Osteocyte (in vitro differentiated cells): Measurements from ENCODE around the gene TMEM201. TPM values are rescaled to one million over a fixed set of nuclear protein-coding genes. Genes with fewer than 3 reads are reported as not detected.

Source experiments
- DNase-seq: peaks from one replicate; pipeline ENCODE4 v3.0.0; 2021; ENCODE audit warnings: mixed read lengths; ENCODE audit not compliant: unreplicated experiment; ENCODE audit errors: extremely low spot score
- H3K27ac Mint-ChIP-seq: one replicate; pipeline ENCODE4 v1.8.0; 2021; ENCODE audit warnings: mild to moderate bottlenecking, mixed read lengths; ENCODE audit not compliant: unreplicated experiment
- H3K27me3 Mint-ChIP-seq: one replicate; pipeline ENCODE4 v1.8.0; 2021; ENCODE audit warnings: mixed read lengths; ENCODE audit not compliant: unreplicated experiment
- H3K36me3 Mint-ChIP-seq: one replicate; pipeline ENCODE4 v1.8.0; 2021; ENCODE audit warnings: mixed read lengths; ENCODE audit not compliant: unreplicated experiment
- H3K4me1 Mint-ChIP-seq: one replicate; pipeline ENCODE4 v1.8.0; 2021; ENCODE audit warnings: mixed read lengths; ENCODE audit not compliant: unreplicated experiment
- H3K4me3 Mint-ChIP-seq: one replicate; pipeline ENCODE4 v1.8.0; 2021; ENCODE audit warnings: mild to moderate bottlenecking, moderate library complexity, mixed read lengths; ENCODE audit not compliant: unreplicated experiment
- H3K9me3 Mint-ChIP-seq: one replicate; pipeline ENCODE4 v1.8.0; 2021; ENCODE audit warnings: mixed read lengths; ENCODE audit not compliant: unreplicated experiment
- total RNA-seq: library from RNA; stranded (reverse); gene quantifications from 2 replicates; pipeline ENCODE4 v1.2.1, GENCODE V29; 2021
- TF ChIP-seq, protein P1 (sequence below): fragments of 200-600 bp; sonication (generic); IDR thresholded peaks from 2 replicates; pipeline ENCODE4 v1.5.0; 2021; ENCODE audit warnings: antibody characterized with exemption, mild to moderate bottlenecking, moderate library complexity

TMEM201 gene
- total RNA-seq, 1 donor from 2014 or later: 17.9 TPM

GRCh38 chr1:9603766-9604753, 15.3 kb downstream of the TMEM201 start:
- Mint-ChIP-seq H3K27ac (no peak overlapping the region), H3K9me3 (no peaks in the 10 kb centered on the region), H3K4me3 (no peak overlapping the region), H3K36me3 (peaks cover 5% of the 10 kb centered on the region), H3K27me3 (no peaks in the 10 kb centered on the region), H3K4me1 (no peaks in the 10 kb centered on the region)
- TF ChIP-seq, protein P1, sequence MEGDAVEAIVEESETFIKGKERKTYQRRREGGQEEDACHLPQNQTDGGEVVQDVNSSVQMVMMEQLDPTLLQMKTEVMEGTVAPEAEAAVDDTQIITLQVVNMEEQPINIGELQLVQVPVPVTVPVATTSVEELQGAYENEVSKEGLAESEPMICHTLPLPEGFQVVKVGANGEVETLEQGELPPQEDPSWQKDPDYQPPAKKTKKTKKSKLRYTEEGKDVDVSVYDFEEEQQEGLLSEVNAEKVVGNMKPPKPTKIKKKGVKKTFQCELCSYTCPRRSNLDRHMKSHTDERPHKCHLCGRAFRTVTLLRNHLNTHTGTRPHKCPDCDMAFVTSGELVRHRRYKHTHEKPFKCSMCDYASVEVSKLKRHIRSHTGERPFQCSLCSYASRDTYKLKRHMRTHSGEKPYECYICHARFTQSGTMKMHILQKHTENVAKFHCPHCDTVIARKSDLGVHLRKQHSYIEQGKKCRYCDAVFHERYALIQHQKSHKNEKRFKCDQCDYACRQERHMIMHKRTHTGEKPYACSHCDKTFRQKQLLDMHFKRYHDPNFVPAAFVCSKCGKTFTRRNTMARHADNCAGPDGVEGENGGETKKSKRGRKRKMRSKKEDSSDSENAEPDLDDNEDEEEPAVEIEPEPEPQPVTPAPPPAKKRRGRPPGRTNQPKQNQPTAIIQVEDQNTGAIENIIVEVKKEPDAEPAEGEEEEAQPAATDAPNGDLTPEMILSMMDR: no peak
- DNase-seq: no peak

- H3K27ac Mint-ChIP-seq: no peak overlapping the region
- peaks cover 3% of the 10 kb centered on the region for H3K36me3 Mint-ChIP-seq
- TF ChIP-seq, protein P1: no peak
- H3K27me3 Mint-ChIP-seq: no peaks in the 10 kb centered on the region
- H3K4me3 Mint-ChIP-seq: no peak overlapping the region
- H3K9me3 Mint-ChIP-seq: no peaks in the 10 kb centered on the region
- DNase-seq: no peak
- H3K4me1 Mint-ChIP-seq: no peaks in the 10 kb centered on the region
Measured at GRCh38 chr1:9604836-9605235, 16.1 kb downstream of the TMEM201 start.

- peaks cover 3% of the 10 kb centered on the region for H3K36me3 Mint-ChIP-seq
- TF ChIP-seq, protein P1: no peak
- no peaks in the 10 kb centered on the region for H3K27me3 Mint-ChIP-seq
- no peak overlapping the region for H3K4me3 Mint-ChIP-seq
- no peak for DNase-seq
- no peak overlapping the region for H3K27ac Mint-ChIP-seq
- no peaks in the 10 kb centered on the region for H3K4me1 Mint-ChIP-seq
- no peaks in the 10 kb centered on the region for H3K9me3 Mint-ChIP-seq
Measured at GRCh38 chr1:9605946-9606455, 17.3 kb downstream of the TMEM201 start.

DNA sequence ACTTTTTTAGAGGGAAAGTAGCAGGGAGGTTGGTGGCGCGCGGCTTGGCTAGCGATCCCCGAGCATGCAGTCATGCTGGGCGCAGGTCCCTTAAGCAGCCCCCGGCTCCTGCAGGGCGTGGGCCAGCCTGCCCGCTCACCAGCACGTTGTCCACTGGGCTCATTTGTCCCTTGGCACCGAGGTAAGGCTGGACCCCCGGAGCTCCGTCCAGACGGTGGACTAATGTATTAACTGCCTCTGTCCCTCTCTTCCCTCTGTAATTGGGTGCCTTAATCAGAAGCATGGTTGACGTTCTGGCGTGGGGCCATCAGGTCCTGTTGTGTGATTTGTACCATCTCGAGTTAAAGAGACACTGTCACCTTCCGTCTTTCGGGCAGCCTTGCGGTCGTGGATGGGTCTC, 17.7 kb downstream of the TMEM201 start:
- no peak overlapping the region for H3K27ac Mint-ChIP-seq
- peaks cover 3% of the 10 kb centered on the region for H3K36me3 Mint-ChIP-seq
- no peak overlapping the region for H3K4me3 Mint-ChIP-seq
- no peaks in the 10 kb centered on the region for H3K27me3 Mint-ChIP-seq
- DNase-seq: no peak
- H3K4me1 Mint-ChIP-seq: no peaks in the 10 kb centered on the region
- H3K9me3 Mint-ChIP-seq: no peaks in the 10 kb centered on the region
- TF ChIP-seq, protein P1: no peak

DNA sequence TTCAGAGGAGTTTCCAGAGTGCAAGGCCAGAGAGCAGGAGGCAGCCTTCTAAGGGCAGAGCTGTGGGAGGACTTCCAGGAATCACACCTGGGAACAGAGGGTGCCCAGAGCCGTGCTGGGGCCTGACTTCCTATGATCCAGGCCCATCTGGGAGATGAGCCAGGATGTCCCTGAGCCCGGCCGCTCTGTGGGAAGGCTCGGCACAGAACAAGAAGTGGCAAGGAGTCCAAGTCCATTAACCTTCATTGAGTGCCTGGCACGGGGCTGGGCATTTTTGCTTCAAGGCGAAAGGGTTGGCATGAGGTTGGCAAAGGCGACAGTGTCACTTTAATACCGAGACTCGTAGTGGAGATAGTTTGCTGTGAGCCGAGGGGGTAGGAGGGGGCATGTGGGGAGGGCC, 18.2 kb downstream of the TMEM201 start:
- TF ChIP-seq, protein P1: no peak
- H3K27me3 Mint-ChIP-seq: no peaks in the 10 kb centered on the region
- peaks cover 3% of the 10 kb centered on the region for H3K36me3 Mint-ChIP-seq
- no peak overlapping the region for H3K27ac Mint-ChIP-seq
- no peak for DNase-seq
- no peak overlapping the region for H3K4me3 Mint-ChIP-seq
- H3K9me3 Mint-ChIP-seq: no peaks in the 10 kb centered on the region
- no peaks in the 10 kb centered on the region for H3K4me1 Mint-ChIP-seq
